Activated CD4-positive, alpha-beta T cell treated with anti-CD3 and anti-CD28 coated beads for 48 hours (primary cell): ENCODE measurements around the gene PECR.
A peak's percentile ranks its signal among the peaks of the same experiment; 100 is the strongest.

ENCODE experiments used
- DNase-seq: peaks from one replicate; pipeline ENCODE4 v3.0.0-alpha.2; 2020

The PECR gene

DNA sequence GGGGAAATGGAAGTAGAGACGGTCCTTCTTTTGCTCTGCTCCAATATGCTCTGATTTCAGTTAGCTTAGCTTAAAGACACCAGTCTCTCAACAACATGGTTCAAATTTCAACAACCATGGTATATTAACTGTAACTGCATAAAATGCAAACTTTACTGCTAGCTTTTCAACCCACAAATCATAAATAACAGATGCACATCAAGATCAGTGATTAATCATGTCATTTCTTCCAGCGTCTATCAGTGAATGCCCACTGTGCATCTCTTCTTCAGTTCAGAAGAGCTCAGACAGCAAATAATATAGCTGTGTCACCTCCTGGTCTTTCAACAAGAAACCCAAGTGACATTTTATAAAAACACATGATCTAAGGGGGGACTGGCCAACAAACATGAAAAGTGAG lies 12.6 kb downstream of the PECR start:
- DNase-seq = no peak

DNA sequence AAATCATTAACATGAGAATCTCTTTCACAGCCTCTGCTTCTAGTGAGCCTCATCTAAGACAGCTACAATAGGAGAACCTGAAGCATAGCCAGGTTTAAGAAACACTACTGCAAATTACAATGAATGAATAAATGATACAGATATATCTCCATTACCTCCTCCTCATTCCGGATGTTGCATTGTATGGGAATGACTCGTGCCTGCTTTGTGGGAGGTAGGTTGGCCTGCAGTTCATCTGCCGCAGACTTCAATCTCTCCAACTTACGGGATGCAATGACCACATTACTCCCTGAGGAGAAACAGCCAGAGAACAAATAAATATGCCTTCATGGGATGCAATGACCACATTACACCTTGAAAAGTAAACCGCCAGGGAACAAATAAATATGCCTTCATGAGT lies 15.4 kb downstream of the PECR start:
- no peak for DNase-seq

DNA sequence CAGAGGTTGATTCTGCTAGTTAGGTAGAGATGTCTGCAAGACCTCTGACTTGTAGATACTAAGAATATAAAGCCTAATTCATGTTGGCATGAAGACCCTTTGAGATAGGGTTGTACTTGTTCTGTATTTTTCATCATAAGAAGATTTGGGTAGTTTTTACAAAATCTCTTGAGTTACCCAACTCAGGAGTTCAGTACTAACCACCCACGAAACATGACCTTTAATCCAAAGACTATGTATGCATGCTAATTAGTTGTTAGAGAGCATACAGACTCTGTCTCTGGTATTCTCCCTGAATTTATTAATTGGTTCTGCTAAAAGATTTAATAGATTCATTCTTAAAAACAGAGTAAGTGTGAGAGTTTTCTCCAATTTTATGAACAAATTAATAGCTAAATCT lies 16.9 kb downstream of the PECR start:
- no peak for DNase-seq

DNA sequence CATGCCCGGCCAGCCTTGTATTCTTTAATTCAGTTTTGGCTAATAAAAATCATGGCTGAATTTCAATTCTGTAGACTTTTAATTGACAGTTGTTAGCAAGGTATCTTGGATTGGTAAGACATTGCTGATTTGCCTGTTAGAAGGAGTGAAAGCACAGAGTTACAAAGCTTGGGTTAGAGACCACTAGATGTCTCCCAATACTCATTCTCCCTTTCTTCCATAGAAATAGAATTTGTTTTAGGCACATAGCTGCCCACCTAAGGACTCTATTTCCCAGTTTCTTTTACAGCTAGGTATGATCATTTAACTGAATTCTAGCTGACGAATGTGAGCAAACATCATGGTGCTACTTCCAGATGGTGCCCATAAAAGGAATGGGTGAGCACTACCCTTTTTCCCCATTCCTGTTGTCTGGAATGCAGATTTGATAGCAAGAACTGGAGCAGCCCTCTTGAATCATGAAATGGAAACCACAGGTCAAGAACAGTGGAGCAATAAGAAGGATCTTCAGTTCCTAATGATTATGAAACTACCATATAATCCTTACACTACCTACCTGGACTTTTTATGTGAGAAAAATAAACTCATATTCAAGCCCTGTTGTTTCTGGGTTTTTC lies 17.5 kb downstream of the PECR start:
- no peak for DNase-seq

DNA sequence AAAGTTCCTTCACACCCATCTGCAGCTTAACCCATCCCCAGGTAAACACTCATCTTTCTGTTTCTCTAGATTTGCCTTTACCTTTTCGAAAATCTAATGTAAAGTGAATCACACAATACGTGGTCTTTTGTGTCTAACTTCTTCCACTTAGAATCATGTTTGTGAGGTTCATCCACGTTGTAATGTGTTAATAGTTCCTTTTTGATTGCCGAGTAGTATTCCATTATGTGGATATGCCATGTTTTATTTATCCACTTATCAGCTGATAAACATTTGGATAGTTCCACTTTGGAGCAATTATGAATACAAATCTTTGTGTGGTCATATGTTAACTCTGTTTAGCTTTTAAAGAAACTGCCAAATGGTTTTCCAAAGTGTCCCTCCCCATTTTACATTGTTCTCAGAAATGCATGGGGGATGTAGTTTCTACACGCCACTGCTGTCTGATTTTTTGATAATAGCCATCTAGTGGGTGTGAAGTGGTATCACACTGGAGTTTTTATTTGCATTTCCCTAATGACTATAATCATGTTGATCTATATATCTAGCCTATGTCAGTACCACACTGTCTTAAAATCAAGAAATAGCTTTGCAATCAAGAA lies 22.3 kb downstream of the PECR start:
- DNase-seq = no peak

DNA sequence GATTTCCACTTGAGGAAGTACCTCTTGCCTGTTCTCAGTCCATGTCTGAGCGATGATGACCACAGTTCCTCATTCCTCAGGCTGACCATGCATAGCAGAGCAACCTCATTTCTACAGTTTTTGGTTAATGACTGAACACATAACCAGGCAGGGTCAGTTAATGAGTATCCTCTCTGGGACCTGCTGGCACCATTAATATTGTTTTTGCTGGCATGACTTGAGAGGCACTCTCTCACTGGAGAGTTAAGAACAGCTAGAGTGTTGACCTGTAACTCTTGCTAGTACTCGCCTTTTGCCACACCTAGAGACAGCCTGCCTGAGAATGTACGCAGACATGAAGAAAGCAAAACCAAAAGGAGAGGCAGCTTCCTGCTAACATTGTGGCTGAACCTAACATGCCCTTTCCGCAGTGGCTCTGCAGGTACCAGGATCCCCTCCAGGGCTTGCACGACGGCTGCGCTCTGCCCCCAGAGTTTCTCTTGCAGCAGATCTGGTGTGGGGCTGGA lies 23.9 kb downstream of the PECR start:
- peak; percentile 62 for DNase-seq

DNA sequence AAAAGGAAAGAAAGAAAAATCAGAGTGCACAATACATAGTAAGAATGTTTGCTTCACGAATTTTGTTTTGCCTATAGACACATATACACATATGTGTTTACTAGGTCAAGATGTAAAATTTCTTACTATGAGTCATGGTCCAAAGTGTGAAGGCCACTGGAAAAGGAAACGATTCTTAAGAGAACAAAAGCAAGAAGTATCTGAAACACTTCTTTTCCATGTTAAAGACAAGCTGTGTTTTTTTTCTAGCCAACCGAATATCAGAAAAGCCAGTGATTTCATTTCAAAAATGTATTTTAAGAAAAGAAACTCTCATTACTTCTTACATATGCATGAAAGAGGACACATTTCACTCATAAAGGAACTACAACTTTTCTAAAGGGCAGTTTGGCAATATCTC lies 24.9 kb downstream of the PECR start:
- no peak for DNase-seq

DNA sequence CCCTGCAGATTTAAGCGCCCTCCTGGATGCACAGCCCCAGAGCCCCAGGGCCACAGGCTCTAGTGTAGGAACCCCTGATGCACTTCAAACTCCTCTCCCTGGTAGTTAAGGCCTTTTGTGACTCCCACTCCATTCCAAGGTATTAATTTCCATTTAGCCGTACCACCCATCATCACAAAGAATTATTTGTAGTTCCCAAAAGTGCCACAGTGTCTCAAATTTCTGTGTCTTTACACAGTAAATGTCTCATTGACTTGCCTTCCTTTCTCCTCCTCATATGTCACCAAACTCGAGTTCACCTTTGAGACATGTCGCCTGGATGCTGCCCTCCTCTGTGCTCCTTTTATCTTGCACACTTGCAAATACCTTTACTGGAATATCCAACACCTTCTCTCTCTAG lies 25.9 kb downstream of the PECR start:
- DNase-seq = no peak

DNA sequence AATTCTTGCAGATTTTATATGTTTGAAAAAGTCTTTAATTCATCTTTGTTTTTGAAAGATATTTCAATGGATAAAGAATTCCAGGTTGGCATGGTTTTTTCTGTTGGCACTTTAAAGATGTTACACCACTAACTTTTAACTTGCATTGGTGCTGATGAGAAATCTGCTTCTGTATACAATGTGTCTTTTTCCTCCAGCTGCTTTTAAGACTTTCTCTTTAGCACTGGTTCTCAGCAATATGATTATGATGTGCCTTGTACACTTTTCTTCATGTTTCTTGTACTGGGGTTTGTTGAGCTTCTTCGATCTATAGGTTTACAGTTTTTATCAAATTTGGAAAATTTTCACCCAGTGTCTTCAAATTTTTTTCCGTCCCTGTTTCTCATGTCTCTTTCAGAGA lies 29.2 kb downstream of the PECR start:
- DNase-seq = no peak

DNA sequence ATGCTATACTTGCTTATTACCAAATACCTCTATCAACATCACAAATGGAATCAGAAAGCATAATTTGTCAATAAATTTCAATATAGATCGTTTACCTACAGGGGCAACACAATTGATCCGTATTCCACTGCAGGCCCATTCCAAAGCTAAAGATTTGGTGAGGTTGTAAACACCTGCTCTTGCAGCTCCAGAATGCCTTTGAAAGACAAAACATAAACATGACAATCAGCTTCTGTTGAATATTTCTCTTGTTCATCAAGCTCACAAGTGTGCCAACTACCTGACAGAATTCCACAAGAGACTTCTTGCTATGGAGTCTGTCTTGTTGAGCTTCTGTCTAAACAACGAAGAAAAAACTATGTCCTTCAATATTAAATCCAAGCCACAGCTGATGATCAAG lies 30.3 kb downstream of the PECR start:
- DNase-seq = no peak

DNA sequence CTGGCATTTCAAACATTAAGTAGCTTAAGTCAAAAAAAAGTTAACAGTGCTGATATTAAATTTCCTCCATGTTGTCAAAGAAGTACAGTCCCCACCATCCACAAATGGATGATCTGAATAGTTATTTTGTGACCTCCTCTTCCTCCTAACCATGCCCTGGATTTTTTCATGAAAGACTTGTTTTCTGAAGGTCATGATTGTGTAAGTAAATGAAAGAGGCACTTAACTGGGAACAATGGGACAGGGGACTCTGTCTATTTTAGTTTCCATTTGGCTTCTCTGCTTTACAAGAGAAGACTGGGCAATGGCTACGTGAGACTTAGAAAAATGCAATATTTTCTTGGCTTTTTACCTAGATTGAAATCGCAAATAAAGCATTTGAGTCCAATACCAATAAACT lies 32.2 kb downstream of the PECR start:
- DNase-seq = no peak

DNA sequence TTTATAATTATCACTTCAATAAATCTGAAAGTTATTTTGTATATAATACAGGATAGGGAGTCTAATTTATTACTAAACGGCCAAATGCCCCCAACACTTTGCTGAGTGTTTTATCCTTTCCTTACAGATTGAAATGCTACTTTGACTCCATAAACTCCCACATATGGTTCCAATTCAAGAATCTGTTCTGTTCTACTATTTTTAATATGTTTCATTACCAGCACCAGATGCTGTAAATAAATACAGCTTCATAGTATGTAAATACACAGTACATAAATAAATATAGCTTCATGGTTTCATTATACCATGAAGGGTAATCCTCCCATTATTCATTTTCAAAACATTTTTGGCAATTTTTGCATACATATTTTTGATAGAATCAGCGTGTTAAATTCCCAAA lies 34.2 kb downstream of the PECR start:
- no peak for DNase-seq

DNA sequence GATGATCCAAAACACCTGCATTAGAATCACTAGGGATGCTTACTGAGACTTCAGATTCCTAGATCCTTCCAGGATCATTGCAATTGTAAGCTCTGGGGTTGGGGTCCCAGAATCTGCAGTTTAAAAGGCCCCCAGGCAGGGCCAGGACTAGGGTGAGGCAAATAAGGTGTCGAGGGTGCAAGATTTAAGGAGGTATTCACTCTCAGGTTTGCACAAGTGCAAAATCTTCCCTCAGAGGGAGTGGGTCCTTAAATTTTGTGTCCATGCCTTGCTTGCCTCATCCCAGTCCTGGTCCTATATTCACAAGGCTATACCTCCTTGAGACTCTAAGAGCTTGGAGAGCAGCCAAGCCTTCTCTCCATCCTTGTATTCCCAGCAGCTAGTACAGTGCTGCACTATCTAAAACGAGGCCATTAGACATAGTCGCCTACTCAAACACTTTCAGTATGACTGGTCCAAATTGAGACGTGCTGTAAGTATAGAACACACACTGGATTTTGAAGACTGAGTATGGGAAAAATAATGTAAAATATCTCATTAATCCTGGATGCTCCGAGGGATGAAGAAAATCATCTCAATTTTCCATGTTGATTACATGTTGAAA lies 36.6 kb downstream of the PECR start:
- DNase-seq = no peak

DNA sequence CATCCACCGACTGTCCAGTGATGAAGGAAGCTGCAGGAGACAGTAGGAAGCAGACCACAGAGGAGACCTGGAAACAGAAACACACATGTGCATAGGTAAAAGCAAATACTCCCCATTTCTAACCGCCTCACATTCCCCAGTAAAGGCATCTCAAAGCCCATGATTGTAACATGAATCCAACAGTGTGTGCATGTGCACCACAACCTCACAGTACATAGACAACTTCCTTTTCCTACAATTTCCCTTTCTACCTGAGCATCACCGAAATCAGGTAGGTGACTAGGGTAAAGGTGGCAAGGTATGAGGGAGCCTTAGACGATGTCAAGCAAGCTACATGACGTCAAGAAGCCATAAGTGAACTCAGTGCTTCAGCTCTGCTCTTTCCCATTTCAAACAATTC lies 37.7 kb downstream of the PECR start:
- DNase-seq = no peak

DNA sequence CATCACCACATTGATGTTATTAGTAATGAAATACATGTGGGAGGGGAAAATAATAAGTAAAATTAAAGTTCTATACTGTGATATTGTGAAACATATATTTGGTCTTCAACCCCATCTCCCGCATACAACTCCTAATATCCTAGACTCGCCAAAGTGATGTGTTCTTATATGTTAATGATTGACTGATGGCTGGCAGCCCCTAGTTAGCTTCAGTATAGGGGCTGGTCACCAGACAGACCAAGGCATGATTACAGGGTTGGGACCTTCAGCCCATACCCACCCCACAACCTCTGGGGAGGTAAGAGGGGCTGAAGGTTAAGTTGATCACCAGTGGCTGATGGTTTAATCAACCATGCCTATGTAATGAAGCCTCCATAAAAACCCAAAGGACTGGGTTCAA lies 40.2 kb downstream of the PECR start:
- DNase-seq = no peak

DNA sequence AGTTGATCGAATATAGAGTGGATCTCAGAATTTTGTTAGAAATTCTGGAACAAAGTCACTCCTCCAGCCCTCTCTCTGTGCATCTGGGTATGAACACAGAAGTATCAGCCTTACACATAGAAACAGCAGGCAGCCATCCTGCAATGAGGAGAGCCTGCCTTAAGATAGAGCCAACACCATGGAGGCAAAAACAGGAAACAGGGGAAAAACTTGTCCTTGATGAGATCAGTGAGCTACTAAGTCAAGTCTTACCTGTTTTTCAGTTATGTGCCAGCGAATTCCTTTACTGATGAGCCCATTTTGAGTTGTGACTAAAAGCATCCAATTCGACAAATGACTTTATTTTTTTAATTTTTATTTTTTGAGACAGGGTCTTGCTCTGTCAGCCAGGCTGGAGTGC lies 41.7 kb downstream of the PECR start:
- no peak for DNase-seq

DNA sequence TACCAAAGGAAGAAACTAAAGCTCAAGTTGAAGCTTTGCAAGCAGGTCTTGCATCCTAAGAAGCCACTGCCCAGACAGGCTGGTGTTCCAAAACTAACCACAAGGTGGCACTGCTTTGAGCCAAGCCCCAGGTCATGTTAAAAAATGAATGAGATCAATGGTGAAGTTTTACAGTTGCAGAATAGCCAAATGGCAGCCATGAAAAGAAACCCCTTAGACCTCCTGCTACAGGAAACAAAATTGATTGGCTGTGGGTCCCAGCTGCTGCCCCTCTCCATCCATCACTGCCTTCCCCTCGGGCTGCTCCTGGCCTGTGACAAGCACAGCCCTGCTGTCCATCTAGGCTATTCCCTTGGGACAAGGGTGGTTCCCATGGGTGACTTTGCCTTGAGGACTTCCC lies 47.5 kb downstream of the PECR start:
- DNase-seq = peak; percentile 89

DNA sequence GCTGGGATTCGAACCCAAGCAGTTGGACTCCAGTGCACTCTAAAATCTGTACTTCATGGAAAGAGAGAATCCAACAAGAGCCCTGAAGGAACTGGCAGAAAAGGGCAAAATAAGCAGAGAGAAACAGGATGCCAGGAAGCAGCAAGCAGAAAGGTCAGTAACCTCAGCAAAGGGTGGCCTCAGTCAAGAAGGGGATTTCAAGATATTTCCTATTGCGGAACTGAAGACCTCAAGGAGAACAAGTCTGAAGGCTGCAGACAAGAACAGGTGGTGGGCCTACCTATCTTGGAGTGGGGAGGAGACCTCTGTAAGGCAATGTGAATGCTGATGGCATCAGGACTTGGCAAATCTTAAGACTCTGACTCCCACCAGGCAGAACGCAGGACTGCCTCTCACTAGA lies 48.2 kb downstream of the PECR start:
- DNase-seq = no peak

DNA sequence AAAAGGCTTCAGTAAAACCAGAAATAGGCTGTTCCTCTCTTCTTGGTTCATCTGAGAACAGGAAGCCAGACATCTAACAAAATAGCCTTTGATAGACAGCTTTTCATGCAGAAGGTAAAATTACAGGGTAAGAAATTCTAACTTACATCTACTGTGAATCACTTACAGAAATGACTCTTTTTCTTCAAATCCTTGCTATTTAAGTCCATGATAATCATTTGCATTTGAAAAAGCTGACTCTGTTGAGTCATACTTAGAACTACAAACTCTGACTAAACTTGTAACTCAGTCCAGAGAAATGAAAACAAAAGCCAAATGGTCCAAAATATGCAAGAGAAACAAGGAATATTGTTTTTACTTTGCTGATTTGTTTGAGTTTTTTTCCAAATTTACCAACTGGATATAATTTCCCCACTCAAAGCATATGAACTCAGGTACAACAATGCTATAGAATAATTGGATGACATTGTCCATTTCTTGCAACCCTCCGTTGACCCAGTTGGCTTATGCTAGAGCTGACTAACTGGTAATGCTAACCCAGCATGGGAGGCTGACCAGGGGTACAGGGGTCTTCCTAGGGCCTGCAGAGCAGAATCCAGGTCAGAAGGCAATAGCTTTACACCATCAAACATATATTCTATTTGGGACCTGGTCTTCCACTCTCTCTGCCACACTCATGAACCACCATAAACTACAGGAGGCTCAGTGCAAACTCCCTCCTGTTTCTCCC lies 49.5 kb downstream of the PECR start:
- DNase-seq = no peak

DNA sequence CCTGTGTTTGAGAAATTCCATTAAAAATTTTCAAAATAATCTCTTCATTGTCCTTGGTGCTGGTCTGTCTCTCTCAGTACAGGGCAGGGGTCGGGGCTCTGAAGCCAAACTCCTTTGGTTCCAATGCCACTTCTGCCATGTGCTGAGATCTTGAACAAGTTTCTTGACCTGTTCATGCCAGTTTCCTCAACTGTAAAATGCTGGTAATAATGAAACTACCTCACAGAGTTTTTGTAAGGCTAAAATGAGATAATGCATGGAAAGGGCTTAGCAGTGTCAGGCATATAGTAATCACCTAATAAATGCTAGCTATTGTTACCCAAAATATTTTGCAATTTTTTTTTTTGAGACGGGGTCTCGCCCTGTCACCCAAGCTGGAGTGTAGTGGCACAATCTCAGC lies 51.4 kb downstream of the PECR start:
- DNase-seq = no peak

DNA sequence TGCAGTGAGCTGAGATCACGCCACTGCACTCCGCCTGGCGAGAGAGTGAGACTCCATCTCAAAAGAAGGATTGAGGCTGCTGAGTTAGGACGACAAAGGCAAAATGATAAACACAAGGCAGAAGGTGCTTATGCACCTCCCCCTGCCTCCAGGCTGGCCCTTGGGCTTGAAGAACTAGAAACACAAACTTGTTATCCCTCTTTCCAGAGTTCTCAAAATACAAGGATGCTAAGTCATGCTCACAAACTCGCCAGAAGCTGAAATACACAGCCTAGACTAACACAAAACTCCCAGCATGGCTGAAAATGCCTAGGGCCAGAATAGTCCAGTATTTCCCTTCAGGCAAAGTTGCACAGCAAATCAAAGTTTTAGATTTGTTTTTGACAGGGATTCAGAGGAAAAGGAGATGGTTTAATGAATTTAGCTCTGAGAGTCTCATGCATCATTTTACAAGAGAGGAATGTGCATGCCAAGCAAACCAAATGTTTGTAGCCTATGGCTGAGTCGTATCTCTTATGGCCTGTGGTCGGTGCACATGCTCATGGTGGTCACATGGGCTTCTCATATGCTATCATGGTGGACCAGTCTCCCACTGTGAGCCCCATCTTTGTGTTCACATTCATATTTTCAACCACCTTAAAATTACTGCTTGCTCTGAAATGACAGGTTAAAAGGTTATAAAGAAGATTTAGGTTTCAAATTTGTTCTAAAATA lies 52.0 kb downstream of the PECR start:
- DNase-seq = peak; percentile 36

DNA sequence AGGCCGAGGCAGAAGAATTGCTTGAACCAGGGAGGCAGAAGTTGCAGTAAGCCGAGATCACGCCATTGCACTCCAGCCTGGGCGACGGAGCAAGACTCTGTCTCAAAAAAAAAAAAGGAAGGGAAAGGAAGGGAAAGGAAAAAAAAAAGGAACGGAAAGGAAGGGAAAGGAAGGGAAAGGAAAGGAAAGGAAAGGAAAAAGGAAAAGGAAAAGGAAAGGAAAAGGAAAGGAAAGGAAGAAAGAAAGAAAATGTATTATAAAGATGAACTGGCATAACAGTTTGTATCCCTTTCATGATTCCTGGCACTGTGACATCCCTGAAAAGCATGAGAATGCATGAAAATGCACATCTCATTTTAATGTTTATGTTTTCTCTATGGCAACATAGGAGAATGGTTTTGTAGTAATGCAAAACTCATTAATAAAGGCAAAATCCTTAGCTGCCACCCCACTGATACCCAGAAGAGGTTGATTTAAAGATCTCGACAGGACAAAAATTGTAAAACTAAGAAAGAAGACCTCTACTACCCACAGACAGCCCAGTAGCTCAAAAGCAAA lies 56.8 kb downstream of the PECR start:
- DNase-seq = no peak

DNA sequence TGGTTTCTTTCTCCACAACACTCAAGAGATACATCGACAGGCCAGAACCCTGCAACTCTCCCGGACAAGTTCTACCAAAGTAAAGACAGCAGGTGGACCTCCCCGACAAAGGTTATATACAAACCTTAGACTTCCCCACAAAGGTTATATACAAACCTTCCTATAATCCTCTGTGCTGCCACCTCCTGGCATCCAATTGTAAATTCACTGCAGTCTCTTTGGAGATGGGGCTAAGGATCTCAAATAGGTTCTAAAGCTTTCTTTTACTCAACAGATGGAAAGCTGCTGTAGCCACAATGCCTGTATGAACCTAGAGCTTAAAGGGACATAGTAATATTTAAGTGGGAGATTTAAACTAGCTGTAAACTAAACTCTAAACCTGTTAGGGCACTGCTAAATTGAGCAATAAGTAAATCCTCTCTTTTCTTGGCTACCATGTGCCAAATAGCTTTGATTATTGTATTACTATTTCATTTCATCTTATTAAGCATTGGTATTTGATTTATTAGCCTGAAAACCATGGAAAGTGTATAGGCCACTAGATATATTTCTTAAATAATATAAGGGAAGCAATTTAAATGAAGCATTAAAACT lies 58.5 kb downstream of the PECR start:
- DNase-seq = peak; percentile 68
